Esophagus squamous epithelium (tissue), 5 donors: ENCODE measurements around the gene RORC. TPM values are rescaled to one million over a fixed set of nuclear protein-coding genes. Genes with fewer than 3 reads are reported as not detected.

Experiments used
- DNase-seq: peaks from one replicate; lab custom pipeline; 2025; lab: John Stamatoyannopoulos, UW
- H3K27ac ChIP-seq, 4 donors: fragments of 200-600 bp; sonication (generic); one replicate each; pipeline ENCODE4 v1.5.1; 2016 to 2019; ENCODE audit warnings: mild to moderate bottlenecking in 1 of 4
- H3K27me3 ChIP-seq, 4 donors: fragments of 200-600 bp; sonication (generic); 1 replicate in 3 of 4; 2 replicates in 1 of 4; pipeline versions ENCODE4 v1.5.1 to v1.6.0; 2017 to 2021; ENCODE audit warnings: antibody characterized with exemption in 1 of 4
- H3K36me3 ChIP-seq, 3 donors: fragments of 200-600 bp; sonication (generic); one replicate each; pipeline ENCODE4 v1.5.1; 2016 to 2019
- H3K4me1 ChIP-seq, 3 donors: fragments of 200-600 bp; sonication (generic); one replicate each; pipeline ENCODE4 v1.5.1; 2017 to 2019
- H3K4me3 ChIP-seq, 4 donors: fragments of 200-600 bp; sonication (generic); 1 replicate in 3 of 4; 2 replicates in 1 of 4; pipeline ENCODE4 v1.5.1; 2016 to 2019; ENCODE audit warnings: mild to moderate bottlenecking in 2 of 4, moderate library complexity in 1 of 4
- H3K9me3 ChIP-seq, 3 donors: fragments of 200-600 bp; sonication (generic); one replicate each; pipeline ENCODE4 v1.5.1; 2016 to 2019
- POLR2A ChIP-seq, 4 donors: fragments of 450-650 bp; IDR thresholded peaks; one replicate each; pipeline ENCODE4 v1.6.1; 2017; ENCODE audit warnings: antibody characterized with exemption in 4 of 4, mild to moderate bottlenecking in 4 of 4, moderate library complexity in 3 of 4
- WGBS, 2 donors: methylation state at CpG; one replicate each; pipeline ENCODE4 v1.1.5; 2018; 5-methylcytosine and 5-hydroxymethylcytosine counted together
- intact Hi-C: fragments of 100-400 bp; cut with DNase I; formaldehyde crosslinking; loops from one replicate; pipeline ENCODE4 v1.15.0; 2022
- total RNA-seq, 4 donors: library from RNA; depleted of rRNA; stranded (reverse); fragments of >200 nt; gene quantifications; one replicate each; pipeline ENCODE4 v1.1.0, GENCODE V29; 2016
- TF ChIP-seq, protein P1 (sequence below), 6 experiments: fragments of 450-650 bp in 4 of 6; fragments of 200-600 bp in 2 of 6; sonication (generic) in 2 of 6; IDR thresholded peaks; one replicate each; pipeline ENCODE4 v1.5.1; 2016 to 2019; ENCODE audit warnings: antibody characterized with exemption in 6 of 6, mild to moderate bottlenecking in 4 of 6, moderate library complexity in 4 of 6
- donor health status: DM: yes; HTN: yes; CAD: no.

The RORC gene
- total RNA-seq, 4 donors from 2014 or later, result 0.75 to 11.5 (median 5.3) TPM

DNA sequence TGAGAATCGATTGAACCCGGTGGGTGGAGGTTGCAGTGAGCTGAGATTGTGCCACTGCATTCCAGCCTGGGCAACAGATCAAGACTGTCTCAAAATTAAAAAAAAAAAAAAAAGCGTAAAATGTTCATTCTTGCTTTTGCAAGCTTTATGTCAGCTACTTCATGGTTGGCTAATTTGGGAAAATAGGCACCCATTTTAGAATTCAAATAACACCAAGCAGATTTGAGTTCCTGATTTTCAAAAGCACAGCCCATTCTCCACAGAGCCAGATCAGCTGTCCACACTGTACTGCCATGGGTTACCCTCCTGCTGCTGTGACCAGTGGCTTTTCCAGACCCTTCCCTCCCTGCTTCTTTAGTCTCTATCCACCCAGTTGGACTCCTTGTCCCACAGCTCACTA, 17.5 kb upstream of the RORC start:
- DNase-seq, result no peak
- Histone ChIP-seq H3K9me3 (no peaks in the 10 kb centered on the region), H3K36me3 (no peaks in the 10 kb centered on the region), H3K4me1 (peaks cover 0 to 45% (median 8%) of the 10 kb centered on the region in 3 donors), H3K27ac (peak overlapping the region in 1 of 4 donors; percentile 19), H3K27me3 (peaks cover 0 to 20% (median 0%) of the 10 kb centered on the region in 4 donors), H3K4me3 (no peak overlapping the region)
- intact Hi-C loops, result no loop called here
- WGBS, 2 donors, result 39 to 44% methylated on average over 3 of the region's 3 CpGs
- TF ChIP-seq, protein P1, sequence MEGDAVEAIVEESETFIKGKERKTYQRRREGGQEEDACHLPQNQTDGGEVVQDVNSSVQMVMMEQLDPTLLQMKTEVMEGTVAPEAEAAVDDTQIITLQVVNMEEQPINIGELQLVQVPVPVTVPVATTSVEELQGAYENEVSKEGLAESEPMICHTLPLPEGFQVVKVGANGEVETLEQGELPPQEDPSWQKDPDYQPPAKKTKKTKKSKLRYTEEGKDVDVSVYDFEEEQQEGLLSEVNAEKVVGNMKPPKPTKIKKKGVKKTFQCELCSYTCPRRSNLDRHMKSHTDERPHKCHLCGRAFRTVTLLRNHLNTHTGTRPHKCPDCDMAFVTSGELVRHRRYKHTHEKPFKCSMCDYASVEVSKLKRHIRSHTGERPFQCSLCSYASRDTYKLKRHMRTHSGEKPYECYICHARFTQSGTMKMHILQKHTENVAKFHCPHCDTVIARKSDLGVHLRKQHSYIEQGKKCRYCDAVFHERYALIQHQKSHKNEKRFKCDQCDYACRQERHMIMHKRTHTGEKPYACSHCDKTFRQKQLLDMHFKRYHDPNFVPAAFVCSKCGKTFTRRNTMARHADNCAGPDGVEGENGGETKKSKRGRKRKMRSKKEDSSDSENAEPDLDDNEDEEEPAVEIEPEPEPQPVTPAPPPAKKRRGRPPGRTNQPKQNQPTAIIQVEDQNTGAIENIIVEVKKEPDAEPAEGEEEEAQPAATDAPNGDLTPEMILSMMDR (IDR thresholded peaks at IDR 0.05), result no peak
- TF ChIP-seq POLR2A (IDR thresholded peaks at IDR 0.05), result no peak

DNA sequence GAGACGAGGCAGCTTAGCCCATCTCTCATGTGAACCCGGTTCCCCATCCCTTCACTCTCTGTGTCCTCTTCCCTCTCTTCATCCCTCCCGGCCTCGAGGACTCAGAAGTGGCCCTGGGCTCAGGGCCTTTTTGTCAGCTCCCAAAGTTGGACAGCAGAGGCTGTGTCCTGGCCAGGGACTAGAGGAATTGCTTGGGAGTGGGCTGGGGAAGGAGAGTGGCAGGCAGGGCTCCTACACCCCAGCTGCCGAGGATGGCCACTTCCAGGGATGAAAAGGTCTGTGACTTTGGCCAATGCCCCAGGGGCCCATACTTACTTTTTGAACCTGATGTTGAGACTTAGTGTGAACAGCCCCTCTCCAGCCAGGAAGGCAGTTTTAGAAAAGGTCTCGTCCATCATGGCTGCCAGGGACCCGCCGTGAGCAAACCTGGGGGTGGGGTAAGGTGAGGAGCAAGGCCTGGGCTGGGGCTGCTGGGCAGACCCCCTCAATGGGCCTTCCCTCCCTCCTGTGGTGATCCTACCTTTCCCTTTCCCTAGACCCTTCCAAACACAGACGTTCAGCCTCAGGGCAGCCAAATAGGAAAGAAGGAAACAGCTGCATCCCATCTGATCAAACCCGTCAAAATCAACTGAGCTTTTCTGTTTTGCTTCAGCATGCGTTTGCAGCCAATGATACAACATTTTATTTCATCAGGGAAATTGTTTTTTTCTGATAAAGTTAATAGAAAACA, 16.4 kb upstream of the RORC start:
- intact Hi-C loops, result no loop called here
- no peak overlapping the region for H3K4me3 ChIP-seq
- DNase-seq, result no peak
- TF ChIP-seq POLR2A (IDR thresholded peaks at IDR 0.05), result no peak
- TF ChIP-seq, protein P1 (IDR thresholded peaks at IDR 0.05), result no peak
- H3K27ac ChIP-seq, result no peak overlapping the region
- WGBS, 2 donors, result 57 to 68% methylated on average over 7 to 8 of the region's 11 CpGs
- H3K9me3 ChIP-seq, result no peaks in the 10 kb centered on the region
- no peaks in the 10 kb centered on the region for H3K36me3 ChIP-seq
- peaks cover 0 to 34% (median 4%) of the 10 kb centered on the region in 3 donors for H3K4me1 ChIP-seq
- H3K27me3 ChIP-seq, result peaks cover 0 to 20% (median 0%) of the 10 kb centered on the region in 4 donors

DNA sequence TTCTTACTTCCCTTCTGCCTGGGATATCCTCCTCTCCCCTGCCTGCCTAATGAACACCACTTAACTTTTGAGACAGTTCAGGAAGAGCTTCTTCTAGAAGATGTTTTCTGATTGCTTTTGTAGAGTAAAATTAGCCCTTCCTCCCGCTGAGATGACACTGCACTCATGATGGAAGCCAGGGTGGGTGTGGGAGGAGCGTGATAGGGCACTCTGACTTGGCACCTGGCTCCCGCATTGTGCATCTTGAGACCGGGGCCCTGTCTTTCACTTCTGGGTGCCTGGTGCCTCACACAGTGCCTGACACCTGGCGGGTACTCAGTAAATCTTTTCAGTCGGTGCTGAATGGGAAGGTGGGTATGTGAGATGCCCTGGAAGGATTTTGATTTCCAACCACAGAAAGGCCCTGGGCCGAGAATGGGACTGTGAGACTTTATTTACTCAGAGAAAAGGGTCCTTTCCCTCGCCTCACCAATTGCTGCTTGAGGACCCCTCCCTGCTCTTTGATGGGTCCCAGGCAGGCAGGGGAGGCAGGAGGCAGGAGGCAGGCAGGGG, 15.2 kb upstream of the RORC start:
- Histone ChIP-seq H3K27me3 (peaks cover 0 to 9% (median 0%) of the 10 kb centered on the region in 4 donors), H3K27ac (no peak overlapping the region), H3K4me1 (peaks cover 0 to 22% (median 4%) of the 10 kb centered on the region in 3 donors), H3K4me3 (no peak overlapping the region), H3K36me3 (no peaks in the 10 kb centered on the region), H3K9me3 (no peaks in the 10 kb centered on the region)
- no peak for DNase-seq
- WGBS, 2 donors, result 82 to 96% methylated on average over 3 to 7 of the region's 8 CpGs
- TF ChIP-seq, protein P1 (IDR thresholded peaks at IDR 0.05), result no peak
- no peak for TF ChIP-seq POLR2A (IDR thresholded peaks at IDR 0.05)
- intact Hi-C loops, result no loop called here

DNA sequence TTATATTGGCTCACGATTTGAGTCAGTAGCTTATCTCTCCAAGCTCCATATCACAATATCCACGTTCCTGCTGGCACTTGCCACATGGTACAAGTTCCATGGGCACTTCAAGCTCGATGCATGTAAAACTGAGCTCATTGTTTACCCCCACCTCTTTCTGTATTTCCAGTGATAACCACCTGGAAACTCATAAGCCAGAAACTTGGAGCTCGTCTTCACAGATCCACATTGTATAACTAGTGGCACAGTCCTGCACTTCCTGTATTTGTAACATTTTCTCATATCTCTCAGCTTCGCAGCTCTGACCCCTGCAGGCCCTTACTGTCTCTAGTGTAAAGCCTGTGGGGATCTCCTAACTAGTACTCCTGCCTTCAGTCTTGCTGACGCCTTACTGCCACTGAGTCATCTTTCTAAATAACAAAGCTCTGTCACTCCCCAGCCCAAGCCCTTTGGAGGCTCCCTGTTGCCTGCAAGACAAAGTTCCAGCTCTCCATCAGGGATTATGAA, 14.5 kb upstream of the RORC start:
- WGBS, 2 donors, result 50 to 56% methylated on average over 6 of the region's 6 CpGs
- no peaks in the 10 kb centered on the region for H3K36me3 ChIP-seq
- peaks cover 0 to 7% (median 0%) of the 10 kb centered on the region in 4 donors for H3K27me3 ChIP-seq
- no peak overlapping the region for H3K4me3 ChIP-seq
- TF ChIP-seq, protein P1 (IDR thresholded peaks at IDR 0.05), result no peak
- TF ChIP-seq POLR2A (IDR thresholded peaks at IDR 0.05), result no peak
- H3K9me3 ChIP-seq, result no peaks in the 10 kb centered on the region
- no peak overlapping the region for H3K27ac ChIP-seq
- DNase-seq, result no peak
- H3K4me1 ChIP-seq, result peaks cover 0 to 22% (median 4%) of the 10 kb centered on the region in 3 donors
- intact Hi-C loops, result no loop called here

- H3K27me3 ChIP-seq, result peaks cover 0 to 24% (median 0%) of the 10 kb centered on the region in 4 donors
- 69 to 74% methylated on average over 2 of the region's 2 CpGs for WGBS, 2 donors
- no peak for DNase-seq
- intact Hi-C loops, result no loop called here
- no peaks in the 10 kb centered on the region for H3K9me3 ChIP-seq
- H3K27ac ChIP-seq, result no peak overlapping the region
- TF ChIP-seq, protein P1 (IDR thresholded peaks at IDR 0.05), result no peak
- no peak for TF ChIP-seq POLR2A (IDR thresholded peaks at IDR 0.05)
- no peaks in the 10 kb centered on the region for H3K36me3 ChIP-seq
- H3K4me3 ChIP-seq, result no peak overlapping the region
- peaks cover 12 to 34% (median 20%) of the 10 kb centered on the region in 3 donors for H3K4me1 ChIP-seq
These were observed 11.8 kb upstream of the RORC start for GRCh38 chr1:151843398-151843797.
